ENCODE data around the gene FBXO5.

Gene FBXO5

DNA sequence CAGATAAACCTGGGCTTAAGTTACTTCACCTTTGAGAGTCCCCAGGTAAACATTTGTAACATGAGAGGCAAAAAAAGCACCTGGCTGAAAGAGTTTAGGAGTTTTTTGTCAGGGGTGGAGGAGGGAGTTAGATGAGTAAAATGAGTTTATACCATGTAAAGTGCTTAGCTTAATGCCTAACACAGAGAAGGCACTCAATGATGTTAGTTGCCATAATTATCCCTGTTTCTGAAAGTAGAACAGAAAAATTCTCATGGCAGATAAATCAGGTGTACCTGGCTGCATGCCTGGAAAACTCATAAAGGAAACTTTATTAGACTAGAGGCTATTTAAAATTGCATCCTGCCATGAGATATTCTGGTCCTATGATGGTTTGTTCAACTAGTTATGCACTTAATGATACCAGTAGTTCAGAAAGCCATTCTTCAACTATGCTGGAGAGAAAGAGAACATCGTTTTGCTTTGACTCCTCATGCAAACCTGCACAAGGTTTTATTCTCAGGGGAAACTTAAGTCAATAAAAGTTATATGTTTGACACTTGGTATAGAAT lies 40.4 kb downstream of the FBXO5 start:
- no peak overlapping the region for H3K4me2 ChIP-seq (ENCODE audit: low read depth, low read length, poor library complexity, severe bottlenecking)
- H3K9ac ChIP-seq (ENCODE audit: low read depth, low read length, poor library complexity, severe bottlenecking): no peak overlapping the region
- TF ChIP-seq, protein P1, sequence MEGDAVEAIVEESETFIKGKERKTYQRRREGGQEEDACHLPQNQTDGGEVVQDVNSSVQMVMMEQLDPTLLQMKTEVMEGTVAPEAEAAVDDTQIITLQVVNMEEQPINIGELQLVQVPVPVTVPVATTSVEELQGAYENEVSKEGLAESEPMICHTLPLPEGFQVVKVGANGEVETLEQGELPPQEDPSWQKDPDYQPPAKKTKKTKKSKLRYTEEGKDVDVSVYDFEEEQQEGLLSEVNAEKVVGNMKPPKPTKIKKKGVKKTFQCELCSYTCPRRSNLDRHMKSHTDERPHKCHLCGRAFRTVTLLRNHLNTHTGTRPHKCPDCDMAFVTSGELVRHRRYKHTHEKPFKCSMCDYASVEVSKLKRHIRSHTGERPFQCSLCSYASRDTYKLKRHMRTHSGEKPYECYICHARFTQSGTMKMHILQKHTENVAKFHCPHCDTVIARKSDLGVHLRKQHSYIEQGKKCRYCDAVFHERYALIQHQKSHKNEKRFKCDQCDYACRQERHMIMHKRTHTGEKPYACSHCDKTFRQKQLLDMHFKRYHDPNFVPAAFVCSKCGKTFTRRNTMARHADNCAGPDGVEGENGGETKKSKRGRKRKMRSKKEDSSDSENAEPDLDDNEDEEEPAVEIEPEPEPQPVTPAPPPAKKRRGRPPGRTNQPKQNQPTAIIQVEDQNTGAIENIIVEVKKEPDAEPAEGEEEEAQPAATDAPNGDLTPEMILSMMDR (conservative IDR thresholded peaks at IDR 0.05; ENCODE audit: low read length): no peak
- no peak for TF ChIP-seq EZH2phosphoT487 (IDR thresholded peaks at IDR 0.05; ENCODE audit: borderline replicate concordance)
- H3K4me3 ChIP-seq (ENCODE audit: low read length, poor library complexity, severe bottlenecking): no peak overlapping the region
- H3F3A ChIP-seq (ENCODE audit: low read depth): no peaks in the 10 kb centered on the region
- no peaks in the 10 kb centered on the region for H3K36me3 ChIP-seq (ENCODE audit: insufficient read depth, low read length)
- H3K9me2 ChIP-seq (replicated peaks; ENCODE audit: low read depth, low read length): no peaks in the 10 kb centered on the region
- no peaks in the 10 kb centered on the region for H3K9me3 ChIP-seq (ENCODE audit: insufficient read depth, low read depth, low read length)
- no peaks in the 10 kb centered on the region for H3K27me3 ChIP-seq (ENCODE audit: insufficient read depth, low read length, poor library complexity, severe bottlenecking)
- H4K20me1 ChIP-seq (ENCODE audit: insufficient read depth, low read length, poor library complexity, severe bottlenecking): no peaks in the 10 kb centered on the region
- no peaks in the 10 kb centered on the region for H3K4me1 ChIP-seq (ENCODE audit: insufficient read depth, low read length, poor library complexity, severe bottlenecking)
- no peak overlapping the region for H2AFZ ChIP-seq (ENCODE audit: low read length)
- H3K79me2 ChIP-seq (ENCODE audit: insufficient read depth, low read length): no peaks in the 10 kb centered on the region

DNA sequence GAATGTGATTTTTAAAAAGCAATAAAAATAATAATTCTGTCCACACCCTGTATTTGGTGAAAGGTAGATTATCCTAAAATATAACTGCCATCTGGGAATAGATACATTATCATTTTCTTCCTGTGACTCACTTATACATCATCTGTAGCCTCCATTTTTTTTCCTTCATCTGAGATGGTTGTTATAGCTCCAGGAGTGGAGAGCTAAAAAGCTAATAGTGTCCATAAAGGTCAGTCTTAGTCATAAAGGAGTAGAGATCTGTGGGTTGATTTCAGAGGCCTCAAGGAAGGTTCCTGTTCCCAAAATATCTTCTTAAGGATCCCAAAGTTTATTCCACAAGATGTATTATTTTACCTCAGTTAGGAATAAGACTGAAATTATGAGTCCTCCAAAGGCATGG lies 41.1 kb downstream of the FBXO5 start:
- Histone ChIP-seq H3K4me1 (ENCODE audit: insufficient read depth, low read length, poor library complexity, severe bottlenecking) (no peaks in the 10 kb centered on the region), H3F3A (ENCODE audit: low read depth) (no peaks in the 10 kb centered on the region), H3K4me2 (ENCODE audit: low read depth, low read length, poor library complexity, severe bottlenecking) (no peak overlapping the region), H3K9me3 (ENCODE audit: insufficient read depth, low read depth, low read length) (no peaks in the 10 kb centered on the region), H3K9me2 (replicated peaks; ENCODE audit: low read depth, low read length) (no peaks in the 10 kb centered on the region), H3K79me2 (ENCODE audit: insufficient read depth, low read length) (no peaks in the 10 kb centered on the region), H2AFZ (ENCODE audit: low read length) (no peak overlapping the region), H3K9ac (ENCODE audit: low read depth, low read length, poor library complexity, severe bottlenecking) (no peak overlapping the region), H3K36me3 (ENCODE audit: insufficient read depth, low read length) (no peaks in the 10 kb centered on the region), H3K4me3 (ENCODE audit: low read length, poor library complexity, severe bottlenecking) (no peak overlapping the region), H3K27me3 (ENCODE audit: insufficient read depth, low read length, poor library complexity, severe bottlenecking) (no peaks in the 10 kb centered on the region), H4K20me1 (ENCODE audit: insufficient read depth, low read length, poor library complexity, severe bottlenecking) (no peaks in the 10 kb centered on the region)
- TF ChIP-seq EZH2phosphoT487 (IDR thresholded peaks at IDR 0.05; ENCODE audit: borderline replicate concordance): no peak
- TF ChIP-seq, protein P1 (conservative IDR thresholded peaks at IDR 0.05; ENCODE audit: low read length): no peak

DNA sequence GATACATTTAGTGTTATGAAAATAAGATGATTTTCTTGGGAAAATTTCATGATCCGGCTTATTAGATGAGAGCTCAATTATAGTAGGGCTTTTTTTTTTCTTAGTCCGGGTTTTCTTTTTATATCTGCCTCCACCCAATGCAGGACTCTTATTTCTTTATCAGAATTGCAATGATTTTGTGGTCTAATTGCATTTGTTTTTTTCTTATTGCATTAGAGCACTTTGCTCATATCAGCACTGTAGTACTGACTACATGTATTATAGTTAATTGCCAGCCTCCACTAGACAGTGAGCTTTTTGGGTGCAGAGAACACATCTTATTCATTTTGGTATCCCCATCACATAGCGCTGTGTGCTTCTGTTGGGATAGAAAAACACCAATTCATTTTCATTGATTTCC lies 50.0 kb downstream of the FBXO5 start:
- no peaks in the 10 kb centered on the region for H3K27me3 ChIP-seq (ENCODE audit: insufficient read depth, low read length, poor library complexity, severe bottlenecking)
- no peaks in the 10 kb centered on the region for H3K9me2 ChIP-seq (replicated peaks; ENCODE audit: low read depth, low read length)
- no peak overlapping the region for H2AFZ ChIP-seq (ENCODE audit: low read length)
- H3K9ac ChIP-seq (ENCODE audit: low read depth, low read length, poor library complexity, severe bottlenecking): no peak overlapping the region
- no peaks in the 10 kb centered on the region for H3K9me3 ChIP-seq (ENCODE audit: insufficient read depth, low read depth, low read length)
- H3F3A ChIP-seq (ENCODE audit: low read depth): no peaks in the 10 kb centered on the region
- H3K4me1 ChIP-seq (ENCODE audit: insufficient read depth, low read length, poor library complexity, severe bottlenecking): no peaks in the 10 kb centered on the region
- no peaks in the 10 kb centered on the region for H3K79me2 ChIP-seq (ENCODE audit: insufficient read depth, low read length)
- H3K36me3 ChIP-seq (ENCODE audit: insufficient read depth, low read length): no peaks in the 10 kb centered on the region
- no peaks in the 10 kb centered on the region for H4K20me1 ChIP-seq (ENCODE audit: insufficient read depth, low read length, poor library complexity, severe bottlenecking)
- H3K4me2 ChIP-seq (ENCODE audit: low read depth, low read length, poor library complexity, severe bottlenecking): no peak overlapping the region
- H3K4me3 ChIP-seq (ENCODE audit: low read length, poor library complexity, severe bottlenecking): no peak overlapping the region
- TF ChIP-seq EZH2phosphoT487 (IDR thresholded peaks at IDR 0.05; ENCODE audit: borderline replicate concordance): no peak
- TF ChIP-seq, protein P1 (conservative IDR thresholded peaks at IDR 0.05; ENCODE audit: low read length): no peak

Data from Loucy (cell line).